HG02840 (cell line): ENCODE measurements around the gene FOCAD.
"Not testable (repeated sequence)": the region's sequence is repeated elsewhere in the genome, so short reads cannot be mapped to it uniquely, and the experiment has no call there.

ENCODE experiments used
- ATAC-seq: cut with Tn5 transposase; IDR thresholded peaks from one replicate; pipeline ENCODE4 v1.9.1; 2021; ENCODE audit warnings: mild to moderate bottlenecking, moderate library complexity, moderate number of reproducible peaks; ENCODE audit not compliant: unreplicated experiment, low FRiP score

Gene FOCAD

GRCh38 chr9:20945856-20946255, 261.8 kb downstream of the FOCAD start:
- ATAC-seq: no peak

- ATAC-seq: no peak
These were observed 264.6 kb downstream of the FOCAD start for GRCh38 chr9:20948703-20949102.

- ATAC-seq: no peak
These were observed 266.6 kb downstream of the FOCAD start for GRCh38 chr9:20950707-20951106.

- no peak for ATAC-seq
These were observed 278.6 kb downstream of the FOCAD start for GRCh38 chr9:20962536-20963225.

GRCh38 chr9:20972684-20973083, 288.6 kb downstream of the FOCAD start:
- no peak for ATAC-seq

- ATAC-seq: not testable (repeated sequence)
These were observed 289.3 kb downstream of the FOCAD start for GRCh38 chr9:20973246-20973947.

- ATAC-seq: not testable (repeated sequence)
These were observed 290.3 kb downstream of the FOCAD start for GRCh38 chr9:20974191-20974938.

- ATAC-seq: no peak
These were observed 294.2 kb downstream of the FOCAD start for GRCh38 chr9:20978249-20978648.

GRCh38 chr9:20980832-20981455, 296.9 kb downstream of the FOCAD start:
- ATAC-seq: no peak

GRCh38 chr9:20981486-20981885, 297.4 kb downstream of the FOCAD start:
- no peak for ATAC-seq

- no peak for ATAC-seq
These were observed 300.4 kb downstream of the FOCAD start for GRCh38 chr9:20984506-20984905.

- ATAC-seq: no peak
These were observed 302.0 kb downstream of the FOCAD start for GRCh38 chr9:20985851-20986600.

GRCh38 chr9:20987521-20987920, 303.5 kb downstream of the FOCAD start:
- ATAC-seq: no peak

- no peak for ATAC-seq
These were observed 304.0 kb downstream of the FOCAD start for GRCh38 chr9:20988061-20988460.

GRCh38 chr9:20988671-20989315, 304.7 kb downstream of the FOCAD start:
- ATAC-seq: no peak

GRCh38 chr9:20989923-20990341, 305.9 kb downstream of the FOCAD start:
- ATAC-seq: no peak

- ATAC-seq: no peak
These were observed 306.8 kb downstream of the FOCAD start for GRCh38 chr9:20990867-20991266.

- ATAC-seq: no peak
These were observed 310.4 kb downstream of the FOCAD start for GRCh38 chr9:20994486-20994885.

GRCh38 chr9:20995616-20996015, 311.6 kb downstream of the FOCAD start:
- ATAC-seq: no peak

GRCh38 chr9:20996809-20997208, 312.8 kb downstream of the FOCAD start:
- ATAC-seq: no peak
